ENCODE results near the gene CEACAM16. TPM values are rescaled to one million over a fixed set of nuclear protein-coding genes. Genes with fewer than 3 reads are reported as not detected.
"Not testable (repeated sequence)": the region's sequence is repeated elsewhere in the genome, so short reads cannot be mapped to it uniquely, and the experiment has no call there.

The CEACAM16 gene
- total RNA-seq, 1 experiment from 2014 or later: 0.73 TPM

- Histone ChIP-seq H3K4me3 (no peak overlapping the region), H3K27ac (no peak overlapping the region), H3K27me3 (no peaks in the 10 kb centered on the region), H3K36me3 (no peaks in the 10 kb centered on the region), H3K9me3 (replicated peaks) (no peaks in the 10 kb centered on the region), H3K4me1 (peaks cover 22% of the 10 kb centered on the region)
- DNase-seq: no peak
Measured at GRCh38 chr19:44703336-44704078, 4.6 kb downstream of the CEACAM16 start.

DNA sequence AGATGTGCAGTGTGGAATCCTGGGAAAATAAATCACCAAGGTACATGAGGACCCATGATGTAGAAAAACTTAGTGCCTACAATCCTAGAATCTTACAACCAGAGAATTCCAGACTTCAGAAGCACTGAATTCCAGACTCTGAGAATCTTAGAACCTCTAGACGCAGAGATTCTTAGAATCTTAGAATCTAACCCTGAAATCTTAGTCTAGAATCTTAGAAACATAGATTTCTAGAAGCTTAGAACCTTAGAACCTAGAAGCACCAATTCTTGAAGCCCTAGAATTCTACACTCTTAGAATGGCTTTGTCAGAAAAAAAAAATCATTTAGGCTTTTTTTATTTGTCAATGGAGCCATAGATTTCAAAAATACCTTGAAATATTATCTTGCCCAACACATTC is 6.0 kb downstream of the CEACAM16 start:
- no peak overlapping the region for H3K4me3 ChIP-seq
- H3K4me1 ChIP-seq: peaks cover 22% of the 10 kb centered on the region
- no peaks in the 10 kb centered on the region for H3K36me3 ChIP-seq
- H3K27me3 ChIP-seq: no peaks in the 10 kb centered on the region
- H3K27ac ChIP-seq: peak overlapping the region; percentile 82; the same call in 1 of the 2 replicates
- H3K9me3 ChIP-seq (replicated peaks): no peaks in the 10 kb centered on the region
- DNase-seq: no peak

DNA sequence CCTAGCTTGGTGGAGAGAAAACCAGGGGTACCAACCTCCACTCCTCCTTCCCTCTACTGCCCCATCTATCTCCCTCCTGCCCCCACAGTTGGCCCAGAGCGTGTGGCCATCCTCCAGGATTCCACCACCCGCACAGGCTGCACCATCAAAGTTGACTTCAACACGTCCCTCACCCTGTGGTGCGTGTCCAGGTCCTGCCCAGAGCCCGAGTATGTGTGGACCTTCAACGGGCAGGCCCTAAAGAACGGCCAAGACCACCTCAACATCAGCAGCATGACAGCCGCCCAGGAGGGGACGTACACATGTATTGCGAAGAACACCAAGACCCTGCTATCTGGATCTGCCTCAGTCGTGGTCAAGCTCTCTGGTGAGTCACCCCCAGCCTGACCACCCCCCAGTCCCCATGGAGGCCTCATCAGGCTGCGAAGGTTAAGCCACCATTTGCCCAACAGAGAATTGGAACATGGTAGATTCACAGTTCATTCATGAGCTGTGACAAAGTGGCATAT is 6.6 kb downstream of the CEACAM16 start:
- DNase-seq: no peak
- Histone ChIP-seq H3K4me1 (peaks cover 22% of the 10 kb centered on the region), H3K27me3 (no peaks in the 10 kb centered on the region), H3K9me3 (replicated peaks) (no peaks in the 10 kb centered on the region), H3K27ac (peak overlapping the region; percentile 82), H3K36me3 (no peaks in the 10 kb centered on the region), H3K4me3 (no peak overlapping the region)

GRCh38 chr19:44706506-44707236 is 7.7 kb downstream of the CEACAM16 start:
- Histone ChIP-seq H3K4me1 (peaks cover 18% of the 10 kb centered on the region), H3K9me3 (replicated peaks) (no peaks in the 10 kb centered on the region), H3K36me3 (no peaks in the 10 kb centered on the region), H3K27ac (peak overlapping the region; percentile 82), H3K27me3 (no peaks in the 10 kb centered on the region), H3K4me3 (no peak overlapping the region)
- DNase-seq: no peak

GRCh38 chr19:44707794-44708193 is 8.8 kb downstream of the CEACAM16 start:
- Histone ChIP-seq H3K4me3 (no peak overlapping the region), H3K27me3 (no peaks in the 10 kb centered on the region), H3K4me1 (peaks cover 18% of the 10 kb centered on the region), H3K9me3 (replicated peaks) (no peaks in the 10 kb centered on the region), H3K36me3 (no peaks in the 10 kb centered on the region), H3K27ac (no peak overlapping the region)
- DNase-seq: no peak

- no peak overlapping the region for H3K27ac ChIP-seq
- peaks cover 18% of the 10 kb centered on the region for H3K4me1 ChIP-seq
- H3K9me3 ChIP-seq (replicated peaks): no peaks in the 10 kb centered on the region
- H3K4me3 ChIP-seq: no peak overlapping the region
- H3K27me3 ChIP-seq: no peaks in the 10 kb centered on the region
- no peaks in the 10 kb centered on the region for H3K36me3 ChIP-seq
- no peak for DNase-seq
Measured at GRCh38 chr19:44708940-44709339, 10.0 kb downstream of the CEACAM16 start.

GRCh38 chr19:44709434-44710266 is 10.7 kb downstream of the CEACAM16 start:
- not testable (repeated sequence) for H3K9me3 ChIP-seq (replicated peaks); H3K36me3 ChIP-seq; H3K27me3 ChIP-seq; H3K27ac ChIP-seq; H3K4me3 ChIP-seq; DNase-seq
- H3K4me1 ChIP-seq: peaks cover 18% of the 10 kb centered on the region

GRCh38 chr19:44710483-44710882 is 11.5 kb downstream of the CEACAM16 start:
- no peak for DNase-seq
- peaks cover 11% of the 10 kb centered on the region for H3K4me1 ChIP-seq
- H3K27ac ChIP-seq: no peak overlapping the region
- H3K27me3 ChIP-seq: no peaks in the 10 kb centered on the region
- H3K9me3 ChIP-seq (replicated peaks): no peaks in the 10 kb centered on the region
- H3K36me3 ChIP-seq: no peaks in the 10 kb centered on the region
- no peak overlapping the region for H3K4me3 ChIP-seq

GRCh38 chr19:44712864-44713515 is 14.0 kb downstream of the CEACAM16 start:
- H3K4me3 ChIP-seq: no peak overlapping the region
- H3K27ac ChIP-seq: no peak overlapping the region
- H3K27me3 ChIP-seq: no peaks in the 10 kb centered on the region
- DNase-seq: no peak
- no peaks in the 10 kb centered on the region for H3K9me3 ChIP-seq (replicated peaks)
- no peaks in the 10 kb centered on the region; the same call in 1 of the 2 replicates for H3K4me1 ChIP-seq
- no peaks in the 10 kb centered on the region for H3K36me3 ChIP-seq

GRCh38 chr19:44714597-44715169 is 15.7 kb downstream of the CEACAM16 start:
- Histone ChIP-seq H3K4me1 (no peaks in the 10 kb centered on the region; the same call in 1 of the 2 replicates), H3K36me3 (no peaks in the 10 kb centered on the region), H3K4me3 (no peak overlapping the region), H3K9me3 (replicated peaks) (no peaks in the 10 kb centered on the region), H3K27me3 (no peaks in the 10 kb centered on the region), H3K27ac (no peak overlapping the region)
- DNase-seq: no peak

DNA sequence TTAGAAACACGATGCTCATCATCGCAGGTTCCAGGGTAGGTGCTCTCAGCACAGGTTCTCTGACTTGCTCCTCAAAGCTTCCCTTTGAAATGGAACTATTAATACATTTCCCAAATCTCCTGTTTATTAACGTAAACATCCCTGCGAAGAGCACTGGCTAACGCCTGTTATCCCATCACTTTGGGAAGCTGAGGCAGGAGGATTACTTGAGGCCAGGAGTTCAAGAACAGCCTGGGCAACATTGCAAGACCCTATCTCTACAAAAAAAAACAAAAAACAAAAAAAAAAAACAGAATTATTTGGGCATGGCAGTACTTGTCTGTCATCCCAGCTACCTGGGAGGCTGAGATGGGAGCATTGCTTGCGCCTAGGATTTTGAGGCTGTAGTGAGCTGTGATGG is 18.7 kb downstream of the CEACAM16 start:
- no peaks in the 10 kb centered on the region for H3K9me3 ChIP-seq (replicated peaks)
- peaks cover 4% of the 10 kb centered on the region; the same call in 1 of the 2 replicates for H3K4me1 ChIP-seq
- H3K27me3 ChIP-seq: no peaks in the 10 kb centered on the region
- H3K4me3 ChIP-seq: no peak overlapping the region
- no peaks in the 10 kb centered on the region for H3K36me3 ChIP-seq
- no peak overlapping the region for H3K27ac ChIP-seq
- DNase-seq: no peak

GRCh38 chr19:44718441-44719261 is 19.7 kb downstream of the CEACAM16 start:
- Histone ChIP-seq H3K4me1 (peaks cover 4% of the 10 kb centered on the region; the same call in 1 of the 2 replicates), H3K9me3 (replicated peaks) (no peaks in the 10 kb centered on the region), H3K27ac (peak overlapping the region; percentile 13; the same call in 1 of the 2 replicates), H3K27me3 (no peaks in the 10 kb centered on the region), H3K4me3 (peak overlapping the region; percentile 46), H3K36me3 (no peaks in the 10 kb centered on the region)
- DNase-seq: peak; percentile 72 to 82

- no peaks in the 10 kb centered on the region for H3K9me3 ChIP-seq (replicated peaks)
- no peak for DNase-seq
- no peaks in the 10 kb centered on the region for H3K36me3 ChIP-seq
- H3K4me1 ChIP-seq: peaks cover 4% of the 10 kb centered on the region; the same call in 1 of the 2 replicates
- no peaks in the 10 kb centered on the region for H3K27me3 ChIP-seq
- no peak overlapping the region for H3K4me3 ChIP-seq
- H3K27ac ChIP-seq: no peak overlapping the region
Measured at GRCh38 chr19:44719262-44719701, 20.3 kb downstream of the CEACAM16 start.
